ENCODE measurements around the gene TAF1C. TPM values are rescaled to one million over a fixed set of nuclear protein-coding genes. Genes with fewer than 3 reads are reported as not detected.

The TAF1C gene
- total and polyA plus RNA-seq, 2 of the 8 experiments (the other 6 are each of a cell fraction or from before 2014, with no cell fraction given): 44.6 to 63.8 TPM

GRCh38 chr16:84139628-84140258, 47.1 kb downstream of the TAF1C start (continued):
- TF ChIP-seq GABPA (IDR thresholded peaks at IDR 0.05; ENCODE audit: borderline replicate concordance, insufficient read depth, low read length) (no peak), SP2 (IDR thresholded peaks at IDR 0.05; ENCODE audit: low read length) (no peak), SUZ12 (IDR thresholded peaks at IDR 0.05; ENCODE audit: low read length) (no peak), BCL11A (IDR thresholded peaks at IDR 0.05; ENCODE audit: low read depth in 2 of 2, low read length in 2 of 2) (no peak), GTF2F1 (IDR thresholded peaks at IDR 0.05; ENCODE audit: borderline replicate concordance, low read depth, low read length) (no peak), CTBP2 (IDR thresholded peaks at IDR 0.05; ENCODE audit: borderline replicate concordance, insufficient read depth, insufficient read length, low read length) (no peak), TEAD4 (IDR thresholded peaks at IDR 0.05; ENCODE audit: low read depth, low read length) (no peak), TBP (IDR thresholded peaks at IDR 0.05; ENCODE audit: low read depth, low read length) (no peak)
